ENCODE data around the gene TRRAP. TPM values are rescaled to one million over a fixed set of nuclear protein-coding genes. Genes with fewer than 3 reads are reported as not detected.

The TRRAP gene
- total RNA-seq, 1 experiment from 2014 or later, result 55.8 TPM

DNA sequence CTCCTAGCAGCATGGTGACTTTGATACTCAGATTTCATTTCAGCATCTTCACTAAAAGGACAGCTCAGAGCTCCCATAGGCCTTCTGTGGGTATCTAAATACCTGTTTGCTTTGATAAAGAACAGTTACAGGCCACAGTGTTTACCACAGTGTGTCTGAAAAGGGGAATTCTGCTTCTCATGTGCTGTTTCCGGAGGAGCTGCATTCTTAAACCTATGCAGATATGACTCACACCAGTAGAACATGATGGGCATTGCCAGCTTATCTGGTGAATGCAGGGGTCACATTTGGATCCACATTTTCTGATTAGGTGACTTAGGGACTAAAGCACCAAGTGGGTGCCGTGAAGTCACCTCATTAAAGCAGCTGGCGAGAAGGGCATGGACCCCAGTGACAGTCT lies 52.6 kb downstream of the TRRAP start:
- BruUV-seq (replicated peaks), result no TSS peak
- Histone ChIP-seq H3K9me2 (ENCODE audit: insufficient read depth) (no peaks in the 10 kb centered on the region), H3K27ac (no peak overlapping the region), H3K4me2 (no peak overlapping the region), H4K20me1 (ENCODE audit: insufficient read depth) (no peaks in the 10 kb centered on the region; the same call in 1 of the 2 replicates), H3K79me2 (ENCODE audit: low read depth) (no peaks in the 10 kb centered on the region), H2AFZ (no peak overlapping the region), H3K27me3 (ENCODE audit: insufficient read depth, low read depth) (no peaks in the 10 kb centered on the region), H3K9me3 (ENCODE audit: insufficient read depth, low read depth) (no peaks in the 10 kb centered on the region), H3K4me3 (no peak overlapping the region), H3K4me1 (replicated peaks; ENCODE audit: insufficient read depth) (no peaks in the 10 kb centered on the region), H3F3A (ENCODE audit: insufficient read depth, low read depth) (0 out of 2 replicates have a peak, but pooled peaks cover 3% of the 10 kb centered on the region), H3K36me3 (ENCODE audit: low read depth) (peaks cover 25% of the 10 kb centered on the region)
- TF ChIP-seq, protein P1, sequence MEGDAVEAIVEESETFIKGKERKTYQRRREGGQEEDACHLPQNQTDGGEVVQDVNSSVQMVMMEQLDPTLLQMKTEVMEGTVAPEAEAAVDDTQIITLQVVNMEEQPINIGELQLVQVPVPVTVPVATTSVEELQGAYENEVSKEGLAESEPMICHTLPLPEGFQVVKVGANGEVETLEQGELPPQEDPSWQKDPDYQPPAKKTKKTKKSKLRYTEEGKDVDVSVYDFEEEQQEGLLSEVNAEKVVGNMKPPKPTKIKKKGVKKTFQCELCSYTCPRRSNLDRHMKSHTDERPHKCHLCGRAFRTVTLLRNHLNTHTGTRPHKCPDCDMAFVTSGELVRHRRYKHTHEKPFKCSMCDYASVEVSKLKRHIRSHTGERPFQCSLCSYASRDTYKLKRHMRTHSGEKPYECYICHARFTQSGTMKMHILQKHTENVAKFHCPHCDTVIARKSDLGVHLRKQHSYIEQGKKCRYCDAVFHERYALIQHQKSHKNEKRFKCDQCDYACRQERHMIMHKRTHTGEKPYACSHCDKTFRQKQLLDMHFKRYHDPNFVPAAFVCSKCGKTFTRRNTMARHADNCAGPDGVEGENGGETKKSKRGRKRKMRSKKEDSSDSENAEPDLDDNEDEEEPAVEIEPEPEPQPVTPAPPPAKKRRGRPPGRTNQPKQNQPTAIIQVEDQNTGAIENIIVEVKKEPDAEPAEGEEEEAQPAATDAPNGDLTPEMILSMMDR (conservative IDR thresholded peaks at IDR 0.05), result no peak
- no peak for TF ChIP-seq EZH2 (IDR thresholded peaks at IDR 0.05; ENCODE audit: low read depth)
- ChIA-PET CTCF (no interaction called here), POLR2A (ENCODE audit: unreplicated experiment) (no interaction called here)
- intact Hi-C loops (cut with micrococcal nuclease; ENCODE audit: unreplicated experiment), result no loop called here
- no peak for DNase-seq

DNA sequence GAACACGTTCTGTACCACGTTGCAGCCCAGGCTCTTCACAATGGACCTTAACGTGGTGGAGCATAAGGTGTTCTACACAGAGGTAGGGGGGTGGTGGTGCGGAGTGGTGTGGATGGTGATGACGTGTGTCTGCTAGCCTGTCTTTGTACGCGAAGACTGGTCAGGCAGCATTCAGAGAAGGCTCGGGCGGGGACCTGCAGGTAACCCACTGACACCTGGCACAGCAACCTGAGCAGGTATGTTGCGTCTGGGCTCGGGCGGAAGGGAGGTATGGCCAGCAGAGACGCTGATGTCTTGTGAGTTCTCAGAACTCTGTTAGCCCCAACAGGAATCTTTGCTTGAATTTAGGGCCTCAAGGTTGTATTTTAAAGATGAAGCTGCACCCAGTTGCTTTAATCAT lies 55.0 kb downstream of the TRRAP start:
- Histone ChIP-seq H2AFZ (no peak overlapping the region), H3K9me3 (ENCODE audit: insufficient read depth, low read depth) (no peaks in the 10 kb centered on the region), H3K27ac (no peak overlapping the region), H3K79me2 (ENCODE audit: low read depth) (no peaks in the 10 kb centered on the region), H3K27me3 (ENCODE audit: insufficient read depth, low read depth) (no peaks in the 10 kb centered on the region), H3K9me2 (ENCODE audit: insufficient read depth) (no peaks in the 10 kb centered on the region), H3K4me2 (no peak overlapping the region), H3K36me3 (ENCODE audit: low read depth) (peaks cover 15% of the 10 kb centered on the region), H4K20me1 (ENCODE audit: insufficient read depth) (peaks cover 4% of the 10 kb centered on the region; the same call in 1 of the 2 replicates), H3K4me3 (no peak overlapping the region), H3K4me1 (replicated peaks; ENCODE audit: insufficient read depth) (no peaks in the 10 kb centered on the region), H3F3A (ENCODE audit: insufficient read depth, low read depth) (no peaks in the 10 kb centered on the region)
- CTCF ChIA-PET, result no interaction called here
- TF ChIP-seq EZH2 (IDR thresholded peaks at IDR 0.05; ENCODE audit: low read depth), result no peak
- TF ChIP-seq, protein P1 (conservative IDR thresholded peaks at IDR 0.05), result no peak
- no peak for DNase-seq
- POLR2A ChIA-PET (ENCODE audit: unreplicated experiment), result interaction anchor here (0.6 kb wide), 1 partner anchor 11 kb away, joined by 6 read pairs; no protein-coding TSS in a partner anchor
- intact Hi-C loops (cut with micrococcal nuclease; ENCODE audit: unreplicated experiment), result no loop called here
- BruUV-seq (replicated peaks), result no TSS peak

DNA sequence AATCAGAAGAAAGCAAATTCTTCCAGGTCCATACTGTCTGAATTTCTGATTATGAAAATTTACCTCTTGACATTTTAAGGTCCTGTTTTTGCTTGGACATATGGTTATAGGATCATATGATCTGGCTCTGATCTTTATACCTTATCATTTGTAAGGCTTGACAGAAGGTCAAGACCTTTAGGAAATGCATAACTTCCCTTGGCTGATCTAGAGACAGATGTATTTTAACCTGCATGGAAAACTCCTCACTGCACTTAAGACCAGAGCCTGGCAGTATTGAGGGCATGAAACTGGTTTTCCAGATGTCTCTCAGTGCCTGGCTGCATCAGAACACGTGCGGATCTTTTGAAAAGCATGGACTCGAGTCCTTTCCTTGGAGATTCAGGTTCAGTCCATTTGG lies 55.9 kb downstream of the TRRAP start:
- Histone ChIP-seq H3K27ac (no peak overlapping the region), H3K4me2 (no peak overlapping the region), H2AFZ (no peak overlapping the region), H3F3A (ENCODE audit: insufficient read depth, low read depth) (no peaks in the 10 kb centered on the region), H3K9me3 (ENCODE audit: insufficient read depth, low read depth) (no peaks in the 10 kb centered on the region), H3K4me1 (replicated peaks; ENCODE audit: insufficient read depth) (no peaks in the 10 kb centered on the region), H3K27me3 (ENCODE audit: insufficient read depth, low read depth) (no peaks in the 10 kb centered on the region), H3K36me3 (ENCODE audit: low read depth) (peaks cover 15% of the 10 kb centered on the region), H3K9me2 (ENCODE audit: insufficient read depth) (no peaks in the 10 kb centered on the region), H3K79me2 (ENCODE audit: low read depth) (no peaks in the 10 kb centered on the region), H4K20me1 (ENCODE audit: insufficient read depth) (peaks cover 4% of the 10 kb centered on the region; the same call in 1 of the 2 replicates), H3K4me3 (no peak overlapping the region)
- ChIA-PET POLR2A (ENCODE audit: unreplicated experiment) (interaction anchor here (0.6 kb wide), 1 partner anchor 550 kb away, joined by 10 read pairs; no protein-coding TSS in a partner anchor), CTCF (interaction anchor here (0.6 kb wide), 1 partner anchor 593 kb away, joined by 6 read pairs; no protein-coding TSS in a partner anchor)
- DNase-seq, result no peak
- TF ChIP-seq, protein P1 (conservative IDR thresholded peaks at IDR 0.05), result no peak
- TF ChIP-seq EZH2 (IDR thresholded peaks at IDR 0.05; ENCODE audit: low read depth), result no peak
- no TSS peak for BruUV-seq (replicated peaks)
- intact Hi-C loops (cut with micrococcal nuclease; ENCODE audit: unreplicated experiment), result no loop called here
